ENCODE data around the gene ENTREP3. TPM values are rescaled to one million over a fixed set of nuclear protein-coding genes. Genes with fewer than 3 reads are reported as not detected.

ENTREP3 gene
- total and polyA plus RNA-seq, 4 experiments from 2014 or later: 0.50 to 12.2 (median 6.1) TPM

- no peaks in the 10 kb centered on the region for H3K27me3 Mint-ChIP-seq
- CTCF ChIA-PET (ENCODE audit: partially characterized antibody): interaction anchor here (0.9 to 1.6 kb wide), 5 partner anchors 9 to 49 kb away, joined by 3 to 5 read pairs (median 3); no protein-coding TSS in a partner anchor
- intact Hi-C loops (cut with micrococcal nuclease): no loop called here
- H3K4me3 Mint-ChIP-seq: no peak overlapping the region
- Histone ChIP-seq H3K27me3 (ENCODE audit: insufficient read depth, low read length) (no peaks in the 10 kb centered on the region), H3K4me1 (ENCODE audit: insufficient read depth, low read length) (peaks cover 4% of the 10 kb centered on the region), H3K27ac (ENCODE audit: low read depth, low read length) (no peak overlapping the region), H3K9me3 (ENCODE audit: control insufficient read depth in 1 of 2, low read length in 2 of 2) (no peaks in the 10 kb centered on the region), H3K4me3 (ENCODE audit: low read length in 2 of 2) (no peak overlapping the region), H3K36me3 (ENCODE audit: insufficient read depth, low read length) (no peaks in the 10 kb centered on the region)
- peaks cover 5 to 7% (median 6%) of the 10 kb centered on the region in 4 donors for H3K4me1 Mint-ChIP-seq
- POLR2A ChIA-PET (ENCODE audit: partially characterized antibody): no interaction called here
- H3K36me3 Mint-ChIP-seq: peaks cover 4 to 6% of the 10 kb centered on the region in 2 donors
- no peaks in the 10 kb centered on the region for H3K9me3 Mint-ChIP-seq
- H3K27ac Mint-ChIP-seq: peak overlapping the region in 1 of 7 donors; percentile 59
- DNase-seq: peak in 1 of 5 donors; percentile 2
Observed at GRCh38 chr1:155202198-155202597, 53.1 kb downstream of the ENTREP3 start.

GRCh38 chr1:155200920-155201319 lies 54.4 kb downstream of the ENTREP3 start:
- no peak overlapping the region for H3K4me3 ChIP-seq (ENCODE audit: low read length in 2 of 2)
- no peak overlapping the region for H3K27ac ChIP-seq (ENCODE audit: low read depth, low read length)
- no peaks in the 10 kb centered on the region for H3K27me3 ChIP-seq (ENCODE audit: insufficient read depth, low read length)
- no peaks in the 10 kb centered on the region for H3K36me3 ChIP-seq (ENCODE audit: insufficient read depth, low read length)
- ChIA-PET POLR2A (ENCODE audit: partially characterized antibody) (no interaction called here), CTCF (ENCODE audit: partially characterized antibody) (interaction anchor here (1.2 kb wide), 1 partner anchor 26 kb away, joined by 3 read pairs; no protein-coding TSS in a partner anchor)
- Mint-ChIP-seq H3K27ac (peak overlapping the region in 2 of 7 donors; percentile 18 to 46), H3K27me3 (no peaks in the 10 kb centered on the region), H3K4me1 (peaks cover 0 to 5% (median 0%) of the 10 kb centered on the region in 4 donors), H3K9me3 (peaks cover 0 to 1% (median 0%) of the 10 kb centered on the region in 8 donors), H3K4me3 (no peak overlapping the region), H3K36me3 (peaks cover 1 to 4% of the 10 kb centered on the region in 2 donors)
- intact Hi-C loops (cut with micrococcal nuclease): no loop called here
- peak in 1 of 5 donors; percentile 3 for DNase-seq
- H3K9me3 ChIP-seq (ENCODE audit: control insufficient read depth in 1 of 2, low read length in 2 of 2): no peaks in the 10 kb centered on the region
- H3K4me1 ChIP-seq (ENCODE audit: insufficient read depth, low read length): no peaks in the 10 kb centered on the region

DNA sequence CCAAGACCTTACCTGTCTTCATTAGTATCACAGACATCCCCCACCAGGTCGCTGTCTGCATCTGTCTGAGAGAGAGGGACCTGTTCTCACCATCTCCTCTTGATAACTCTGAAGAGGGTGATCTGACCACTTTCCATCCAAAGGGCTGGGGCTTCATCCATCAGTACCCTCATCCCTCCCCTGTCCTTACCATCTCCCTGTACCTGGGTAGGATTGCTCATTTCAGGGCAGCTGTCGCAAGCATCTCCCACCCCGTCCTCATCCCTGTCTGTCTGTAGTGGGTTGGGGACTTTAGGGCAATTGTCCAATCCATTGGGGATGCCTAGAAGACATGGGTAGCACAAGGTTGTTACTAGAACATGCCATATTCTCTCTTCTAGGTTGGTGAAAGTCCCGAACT lies 55.5 kb downstream of the ENTREP3 start:
- DNase-seq: peak in 1 of 5 donors; percentile 5
- H3K4me1 ChIP-seq (ENCODE audit: insufficient read depth, low read length): no peaks in the 10 kb centered on the region
- peaks cover under 1 to 12% (median 3%) of the 10 kb centered on the region in 4 donors for H3K4me1 Mint-ChIP-seq
- no peaks in the 10 kb centered on the region for H3K27me3 Mint-ChIP-seq
- peak overlapping the region in 1 of 8 donors; percentile 38 for H3K4me3 Mint-ChIP-seq
- H3K27ac Mint-ChIP-seq: peak overlapping the region in 1 of 7 donors; percentile 78
- intact Hi-C loops (cut with micrococcal nuclease): no loop called here
- no peak overlapping the region for H3K27ac ChIP-seq (ENCODE audit: low read depth, low read length)
- H3K27me3 ChIP-seq (ENCODE audit: insufficient read depth, low read length): no peaks in the 10 kb centered on the region
- ChIA-PET POLR2A (ENCODE audit: partially characterized antibody) (interaction anchor here (0.6 kb wide), 1 partner anchor 25 kb away, joined by 3 read pairs; no protein-coding TSS in a partner anchor), CTCF (ENCODE audit: partially characterized antibody) (no interaction called here)
- H3K36me3 Mint-ChIP-seq: peaks cover 1 to 4% of the 10 kb centered on the region in 2 donors
- H3K4me3 ChIP-seq (ENCODE audit: low read length in 2 of 2): no peak overlapping the region
- no peaks in the 10 kb centered on the region for H3K9me3 ChIP-seq (ENCODE audit: control insufficient read depth in 1 of 2, low read length in 2 of 2)
- H3K9me3 Mint-ChIP-seq: peaks cover 0 to 1% (median 0%) of the 10 kb centered on the region in 8 donors
- no peaks in the 10 kb centered on the region for H3K36me3 ChIP-seq (ENCODE audit: insufficient read depth, low read length)

- DNase-seq: peak in 1 of 5 donors; percentile 20
- POLR2A ChIA-PET (ENCODE audit: partially characterized antibody): interaction anchor here (0.6 kb wide), 1 partner anchor 52 kb away, joined by 3 read pairs; no protein-coding TSS in a partner anchor
- Histone ChIP-seq H3K36me3 (ENCODE audit: insufficient read depth, low read length) (no peaks in the 10 kb centered on the region), H3K9me3 (ENCODE audit: control insufficient read depth in 1 of 2, low read length in 2 of 2) (no peaks in the 10 kb centered on the region), H3K4me1 (ENCODE audit: insufficient read depth, low read length) (peaks cover 11% of the 10 kb centered on the region), H3K4me3 (ENCODE audit: low read length in 2 of 2) (no peak overlapping the region), H3K27me3 (ENCODE audit: insufficient read depth, low read length) (no peaks in the 10 kb centered on the region), H3K27ac (ENCODE audit: low read depth, low read length) (no peak overlapping the region)
- intact Hi-C loops (cut with micrococcal nuclease): no loop called here
- Mint-ChIP-seq H3K4me3 (no peak overlapping the region), H3K27ac (peak overlapping the region in 1 of 7 donors; percentile 23), H3K9me3 (peaks cover 0 to 1% (median 0%) of the 10 kb centered on the region in 8 donors), H3K36me3 (peaks cover 3 to 4% of the 10 kb centered on the region in 2 donors), H3K4me1 (peaks cover 11 to 25% (median 13%) of the 10 kb centered on the region in 4 donors), H3K27me3 (no peaks in the 10 kb centered on the region)
- CTCF ChIA-PET (ENCODE audit: partially characterized antibody): no interaction called here
Observed at GRCh38 chr1:155198547-155198906, 56.8 kb downstream of the ENTREP3 start.

GRCh38 chr1:155197901-155198546 lies 57.3 kb downstream of the ENTREP3 start:
- Mint-ChIP-seq H3K27me3 (no peaks in the 10 kb centered on the region), H3K36me3 (peaks cover 3 to 4% of the 10 kb centered on the region in 2 donors), H3K27ac (peak overlapping the region in 2 of 7 donors; percentile 3 to 63), H3K4me3 (no peak overlapping the region), H3K4me1 (peaks cover 14 to 29% (median 16%) of the 10 kb centered on the region in 4 donors), H3K9me3 (peaks cover 0 to 1% (median 0%) of the 10 kb centered on the region in 8 donors)
- no peaks in the 10 kb centered on the region for H3K27me3 ChIP-seq (ENCODE audit: insufficient read depth, low read length)
- H3K4me3 ChIP-seq (ENCODE audit: low read length in 2 of 2): no peak overlapping the region
- peak in 1 of 5 donors; percentile 24 for DNase-seq
- H3K36me3 ChIP-seq (ENCODE audit: insufficient read depth, low read length): no peaks in the 10 kb centered on the region
- intact Hi-C loops (cut with micrococcal nuclease): no loop called here
- H3K9me3 ChIP-seq (ENCODE audit: control insufficient read depth in 1 of 2, low read length in 2 of 2): no peaks in the 10 kb centered on the region
- CTCF ChIA-PET (ENCODE audit: partially characterized antibody): interaction anchor here (1.2 kb wide), 1 partner anchor 9 kb away, joined by 4 read pairs; the partner anchor contains the start of gene THBS3
- no peak overlapping the region for H3K27ac ChIP-seq (ENCODE audit: low read depth, low read length)
- POLR2A ChIA-PET (ENCODE audit: partially characterized antibody): interaction anchor here (0.6 kb wide), 1 partner anchor 51 kb away, joined by 3 read pairs; no protein-coding TSS in a partner anchor
- H3K4me1 ChIP-seq (ENCODE audit: insufficient read depth, low read length): peaks cover 16% of the 10 kb centered on the region

Other genes starting within 250 kb of the ENTREP3 start
- gene DCST2, start 221.7 kb downstream of the ENTREP3 start, total RNA-seq: 1 to 10 TPM; 4.0 to 4.1 TPM
- not detected for gene DCST2, start 221.7 kb downstream of the ENTREP3 start, polyA plus RNA-seq
- gene DCST1, start 221.7 kb downstream of the ENTREP3 start, total RNA-seq: under 1 TPM in 1 of 2 experiments, not detected in 1; 0.14 TPM
- not detected for gene DCST1, start 221.7 kb downstream of the ENTREP3 start, polyA plus RNA-seq
- 10 to 100 TPM; 33.6 to 39.8 TPM for gene ADAM15, start 204.2 kb downstream of the ENTREP3 start, total RNA-seq
- 10 to 100 TPM; 14.8 to 18.2 TPM for gene ADAM15, start 204.2 kb downstream of the ENTREP3 start, polyA plus RNA-seq
- gene EFNA4, start 191.7 kb downstream of the ENTREP3 start, total RNA-seq: 1 to 10 TPM; 6.0 to 8.5 TPM
- 1 to 10 TPM; 2.5 to 3.5 TPM for gene EFNA4, start 191.7 kb downstream of the ENTREP3 start, polyA plus RNA-seq
- 1 to 10 TPM; 2.0 to 4.3 TPM for gene EFNA3, start 176.6 kb downstream of the ENTREP3 start, total RNA-seq
- gene EFNA3, start 176.6 kb downstream of the ENTREP3 start, polyA plus RNA-seq: 1 to 10 TPM in 1 of 2 donors, under 1 TPM in 1; 0.34 to 1.5 TPM
- 1 to 10 TPM; 1.2 to 1.9 TPM for gene EFNA1, start 127.6 kb downstream of the ENTREP3 start, total RNA-seq
- 1 to 10 TPM in 1 of 2 donors, under 1 TPM in 1; 0.84 to 2.0 TPM for gene EFNA1, start 127.6 kb downstream of the ENTREP3 start, polyA plus RNA-seq
- gene SLC50A1, start 119.6 kb downstream of the ENTREP3 start, total RNA-seq: 10 to 100 TPM; 20.1 to 22.8 TPM
- gene SLC50A1, start 119.6 kb downstream of the ENTREP3 start, polyA plus RNA-seq: 10 to 100 TPM; 50.3 to 91.7 TPM
- gene DPM3, start 115.0 kb downstream of the ENTREP3 start, total RNA-seq: 10 to 100 TPM; 51.6 to 53.6 TPM
- gene DPM3, start 115.0 kb downstream of the ENTREP3 start, polyA plus RNA-seq: 100 to 1,000 TPM; 101 to 119 TPM
- gene KRTCAP2, start 82.2 kb downstream of the ENTREP3 start, total RNA-seq: 100 to 1,000 TPM; 173 to 180 TPM
- gene KRTCAP2, start 82.2 kb downstream of the ENTREP3 start, polyA plus RNA-seq: 100 to 1,000 TPM; 469 to 488 TPM
- 1 to 10 TPM; 8.4 to 8.5 TPM for gene TRIM46, start 81.6 kb downstream of the ENTREP3 start, total RNA-seq
- 1 to 10 TPM; 1.6 to 3.6 TPM for gene TRIM46, start 81.6 kb downstream of the ENTREP3 start, polyA plus RNA-seq
- 10 to 100 TPM; 30.9 to 33.5 TPM for gene THBS3, start 47.6 kb downstream of the ENTREP3 start, total RNA-seq
- gene THBS3, start 47.6 kb downstream of the ENTREP3 start, polyA plus RNA-seq: 1 to 10 TPM; 6.1 to 6.7 TPM
- 10 to 100 TPM; 17.7 to 18.2 TPM for gene MTX1, start 46.8 kb downstream of the ENTREP3 start, total RNA-seq
- 10 to 100 TPM; 42.5 to 65.5 TPM for gene MTX1, start 46.8 kb downstream of the ENTREP3 start, polyA plus RNA-seq
- gene SCAMP3, start 6.9 kb upstream of the ENTREP3 start, total RNA-seq: 100 to 1,000 TPM in 1 of 2 experiments, 10 to 100 TPM in 1; 94.4 to 101 TPM
- gene SCAMP3, start 6.9 kb upstream of the ENTREP3 start, polyA plus RNA-seq: 100 to 1,000 TPM; 132 to 160 TPM
- gene CLK2, start 18.0 kb upstream of the ENTREP3 start, total RNA-seq: 100 to 1,000 TPM; 123 to 126 TPM
- gene CLK2, start 18.0 kb upstream of the ENTREP3 start, polyA plus RNA-seq: 10 to 100 TPM; 11.4 to 21.5 TPM
- 1 to 10 TPM; 4.9 to 5.3 TPM for gene HCN3, start 22.0 kb upstream of the ENTREP3 start, total RNA-seq
- gene HCN3, start 22.0 kb upstream of the ENTREP3 start, polyA plus RNA-seq: under 1 TPM; 0.10 to 0.41 TPM
- not detected for gene PKLR, start 46.0 kb upstream of the ENTREP3 start, total RNA-seq
- not detected for gene PKLR, start 46.0 kb upstream of the ENTREP3 start, polyA plus RNA-seq
- gene FDPS, start 53.4 kb upstream of the ENTREP3 start, total RNA-seq: 10 to 100 TPM; 82.8 to 91.3 TPM
- 100 to 1,000 TPM; 100 to 157 TPM for gene FDPS, start 53.4 kb upstream of the ENTREP3 start, polyA plus RNA-seq
- gene RUSC1, start 65.4 kb upstream of the ENTREP3 start, total RNA-seq: 10 to 100 TPM; 20.0 to 20.1 TPM
- gene RUSC1, start 65.4 kb upstream of the ENTREP3 start, polyA plus RNA-seq: 10 to 100 TPM in 1 of 2 donors, 1 to 10 TPM in 1; 6.8 to 11.8 TPM

Data from CD4-positive, alpha-beta memory T cell (primary cell).